G401 (cell line): ENCODE measurements around the gene WFDC5. TPM values are rescaled to one million over a fixed set of nuclear protein-coding genes. Genes with fewer than 3 reads are reported as not detected.
"Not testable (repeated sequence)": the region's sequence is repeated elsewhere in the genome, so short reads cannot be mapped to it uniquely, and the experiment has no call there.

Experiments
- DNase-seq: peaks from one replicate; pipeline ENCODE4 v3.0.0-alpha.2; 2015; ENCODE audit warnings: low spot score
- in situ Hi-C: cut with HindIII; loops from 2 replicates; pipeline ENCODE4 v1.10.0; 2016; ENCODE audit warnings: low sequenced_read_pairs, mixed read lengths
- total RNA-seq: library from RNA; depleted of rRNA; stranded (reverse); fragments of >200 nt; shearing (Covaris generic); gene quantifications from 2 replicates; pipeline ENCODE4 v1.2.3, GENCODE V29; 2014; rRNA removed

The WFDC5 gene
- total RNA-seq, 1 experiment from 2014 or later, result not detected

DNA sequence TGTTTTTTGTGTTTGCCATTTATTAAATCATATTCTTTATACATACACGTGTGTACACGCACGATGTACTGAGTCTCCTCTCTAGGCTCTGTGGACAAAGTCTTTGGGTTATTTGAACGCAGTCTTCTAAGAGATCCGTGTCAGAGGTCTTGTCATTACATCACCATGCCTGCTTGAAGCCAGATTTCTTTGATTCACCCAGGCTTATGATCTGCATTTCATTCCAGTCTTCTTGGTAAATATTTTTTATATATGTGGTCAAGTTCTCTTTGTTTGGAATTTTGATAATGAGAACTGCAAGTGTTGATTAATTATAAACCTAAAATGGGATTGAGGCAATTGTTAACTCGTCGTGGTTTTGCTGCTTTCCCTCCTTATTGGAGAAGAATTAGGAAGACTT lies 48.6 kb downstream of the WFDC5 start:
- in situ Hi-C loops, result no loop called here
- no peak for DNase-seq

DNA sequence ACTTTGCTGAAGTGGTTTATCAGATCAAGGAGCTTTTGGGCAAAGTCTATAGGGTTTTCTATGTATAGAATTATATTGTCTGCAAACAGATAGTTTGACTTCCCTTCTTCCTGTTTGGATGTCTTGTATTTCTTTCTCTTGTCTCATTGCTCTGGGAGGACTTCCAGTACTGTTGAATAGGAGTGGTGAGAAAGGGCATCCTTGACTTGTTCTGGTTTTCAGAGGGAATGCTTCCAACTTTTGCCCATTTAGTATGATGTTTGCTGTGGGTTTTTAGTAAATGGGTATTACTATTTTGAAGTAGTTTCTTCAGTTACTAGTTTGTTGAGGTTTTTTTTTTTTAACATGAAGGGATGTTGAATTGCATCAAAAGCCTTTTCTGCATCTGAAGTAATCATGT lies 50.2 kb downstream of the WFDC5 start:
- no peak for DNase-seq
- in situ Hi-C loops, result no loop called here

DNA sequence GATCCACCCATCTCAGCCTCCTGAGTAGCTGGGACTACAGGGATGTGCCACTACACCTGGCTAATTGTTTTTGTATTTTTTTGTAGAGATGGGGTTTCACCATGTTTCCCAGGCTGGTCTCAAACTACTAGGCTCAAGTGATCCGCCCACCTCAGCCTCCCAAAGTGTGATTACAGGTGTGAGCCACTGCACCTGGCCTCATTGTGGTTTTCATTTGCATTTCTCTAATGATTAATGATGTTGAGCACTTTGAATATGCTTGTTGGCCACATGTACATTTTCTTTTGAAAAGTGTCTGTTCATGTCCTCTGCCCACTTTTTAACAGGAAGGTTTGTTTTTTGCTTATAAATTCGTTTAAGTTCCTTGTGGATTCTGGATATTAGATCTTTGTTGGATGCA lies 51.9 kb downstream of the WFDC5 start:
- in situ Hi-C loops, DNase-seq: not testable (repeated sequence)

DNA sequence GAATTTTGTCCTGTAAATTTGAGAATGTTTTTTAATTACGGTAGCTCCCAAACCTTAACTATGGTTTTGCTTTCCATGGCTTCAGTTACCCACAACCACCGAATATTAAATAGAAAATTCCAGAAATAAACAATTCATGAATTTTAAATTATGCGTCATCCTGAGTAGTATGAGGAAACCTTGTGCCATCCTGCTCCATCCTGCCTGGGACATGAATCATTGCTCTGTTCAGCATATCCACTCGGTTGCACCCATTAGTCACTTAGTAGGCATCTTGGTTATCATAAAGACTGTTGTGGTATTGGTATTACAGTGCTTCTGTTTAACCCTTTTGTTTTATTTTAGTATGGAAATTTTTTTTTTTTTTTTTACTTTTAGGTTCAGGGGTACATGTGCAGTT lies 53.7 kb downstream of the WFDC5 start:
- in situ Hi-C loops, result no loop called here
- DNase-seq, result no peak

DNA sequence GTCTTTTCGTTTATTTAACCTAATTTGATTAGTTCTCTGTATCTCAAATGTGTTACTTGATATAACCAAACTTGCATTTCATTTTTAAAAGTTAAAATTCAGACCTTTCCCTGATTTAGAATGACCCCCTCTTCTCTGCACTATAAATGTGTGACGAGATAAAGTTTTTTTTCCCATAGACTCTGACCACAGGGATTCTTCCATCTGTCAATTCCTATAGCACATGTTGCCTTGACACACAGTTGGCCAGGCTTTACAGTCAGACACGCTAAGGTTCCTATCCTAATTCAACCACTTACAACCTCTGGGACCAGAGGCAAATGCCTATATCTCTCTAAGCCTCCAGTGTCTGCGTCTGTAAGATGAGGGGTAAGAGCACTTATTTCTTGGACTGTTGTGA lies 54.7 kb downstream of the WFDC5 start:
- in situ Hi-C loops, result no loop called here
- no peak for DNase-seq

Other genes starting within 250 kb of the WFDC5 start
- gene YWHAB, start 229.5 kb downstream of the WFDC5 start, total RNA-seq, result 96.3 and 138 TPM in 2 replicates
- 3.7 and 11.4 TPM in 2 replicates for gene PABPC1L, start 205.1 kb downstream of the WFDC5 start, total RNA-seq
- gene TOMM34, start 154.8 kb downstream of the WFDC5 start, total RNA-seq, result 22.7 and 42.0 TPM in 2 replicates
- gene STK4, start 148.7 kb downstream of the WFDC5 start, total RNA-seq, result 9.3 and 11.1 TPM in 2 replicates
- not detected in 2 replicates for gene KCNS1, start 14.0 kb downstream of the WFDC5 start, total RNA-seq
- not detected in 2 replicates for gene WFDC12, start 9.3 kb upstream of the WFDC5 start, total RNA-seq
- not detected in 2 replicates for gene PI3, start 59.7 kb upstream of the WFDC5 start, total RNA-seq
- not detected in 2 replicates for gene SEMG1, start 91.9 kb upstream of the WFDC5 start, total RNA-seq
- not detected in 2 replicates for gene SEMG2, start 106.2 kb upstream of the WFDC5 start, total RNA-seq
- not detected in 2 replicates for gene SLPI, start 139.4 kb upstream of the WFDC5 start, total RNA-seq
- gene RBPJL, start 191.7 kb upstream of the WFDC5 start, total RNA-seq, result not detected in 2 replicates
- gene MATN4, start 193.1 kb upstream of the WFDC5 start, total RNA-seq, result not detected in 2 replicates
- 16.4 and 24.7 TPM in 2 replicates for gene SDC4, start 233.2 kb upstream of the WFDC5 start, total RNA-seq
- 13.0 and 21.9 TPM in 2 replicates for gene SYS1, start 248.0 kb upstream of the WFDC5 start, total RNA-seq